B cell (primary cell): Measurements from ENCODE around the gene ENOX1. TPM values are rescaled to one million over a fixed set of nuclear protein-coding genes. Genes with fewer than 3 reads are reported as not detected.

Source experiments
- ATAC-seq: fragments of 200-7000 bp; cut with Tn5 transposase; one replicate; pipeline ENCODE4 v1.10.0; 2021; ENCODE audit warnings: low read depth, mild to moderate bottlenecking, moderate number of reproducible peaks, moderate library complexity
- CTCF ChIA-PET: fragments of 350-600 bp; sonication (Branson Sonifier 250); formaldehyde crosslinking; loops from one replicate; lab custom pipeline; 2021; ENCODE audit warnings: antibody characterized with exemption, inconsistent platforms; lab: Charles Lee
- POLR2A ChIA-PET: fragments of 350-600 bp; sonication (Branson Sonifier 250); formaldehyde crosslinking; loops from one replicate; lab custom pipeline; 2021; ENCODE audit warnings: antibody characterized with exemption; lab: Charles Lee
- DNase-seq: peaks from one replicate; pipeline ENCODE4 v3.0.0; 2013
- H2AFZ ChIP-seq: 2 replicates; pipeline ENCODE4 v1.6.1; 2012; ENCODE audit warnings: mild to moderate bottlenecking, low read depth, low read length; ENCODE audit not compliant: insufficient read depth, poor library complexity, severe bottlenecking
- H3K27ac ChIP-seq, 2 donors: 1 replicate in 1 of 2; 2 replicates in 1 of 2; pipeline ENCODE4 v1.5.1; 2012 to 2013; ENCODE audit warnings: low read length in 2 of 2, mild to moderate bottlenecking in 2 of 2, moderate library complexity in 1 of 2
- H3K27me3 ChIP-seq, 4 experiments: fragments of 200-600 bp in 1 of 4; sonication (generic) in 1 of 4; replicated peaks in 1 of 4; 1 replicate in 2 of 4; 2 replicates in 2 of 4; pipeline versions ENCODE4 v1.6.1 to v1.7.0; 2013 to 2016; ENCODE audit warnings: low read length in 3 of 4, mild to moderate bottlenecking in 2 of 4, mixed read lengths in 1 of 4, moderate library complexity in 1 of 4; ENCODE audit not compliant: insufficient read depth in 4 of 4, control insufficient read depth in 3 of 4; ENCODE audit errors: control extremely low read depth in 1 of 4
- H3K36me3 ChIP-seq, 2 experiments: replicated peaks in 1 of 2; 1 replicate in 1 of 2; 2 replicates in 1 of 2; pipeline versions ENCODE4 v1.6.1 to v1.7.1; 2013; ENCODE audit warnings: low read length in 1 of 2; ENCODE audit not compliant: insufficient read depth in 2 of 2, control insufficient read depth in 1 of 2; ENCODE audit errors: control extremely low read depth in 1 of 2, extremely low read depth in 1 of 2
- H3K4me1 ChIP-seq, 2 donors: fragments of 200-600 bp in 1 of 2; sonication (generic) in 1 of 2; 1 replicate in 1 of 2; 2 replicates in 1 of 2; pipeline versions ENCODE4 v1.5.1 to v1.6.1; 2013 to 2017; ENCODE audit warnings: low read length in 2 of 2; ENCODE audit not compliant: control insufficient read depth in 2 of 2, insufficient read depth in 2 of 2
- H3K4me2 ChIP-seq: replicated peaks from 2 replicates; pipeline ENCODE3; 2012; ENCODE audit warnings: mild to moderate bottlenecking, low read depth, low read length; ENCODE audit not compliant: poor library complexity, severe bottlenecking
- H3K4me3 ChIP-seq, 5 experiments: fragments of 200-600 bp in 1 of 5; sonication (generic) in 1 of 5; 1 replicate in 3 of 5; 2 replicates in 2 of 5; pipeline versions ENCODE4 v1.5.1 to v1.7.0; 2011 to 2016; ENCODE audit warnings: low read length in 4 of 5, mild to moderate bottlenecking in 4 of 5, low read depth in 2 of 5, control low read depth in 1 of 5, moderate library complexity in 1 of 5; ENCODE audit not compliant: insufficient read depth in 1 of 5; ENCODE audit errors: control extremely low read depth in 1 of 5, extremely low read depth in 1 of 5
- H3K79me2 ChIP-seq: fragments of 200-600 bp; sonication (generic); one replicate; pipeline ENCODE4 v1.6.0; 2016; ENCODE audit warnings: low read length; ENCODE audit not compliant: control insufficient read depth, insufficient read depth
- H3K9ac ChIP-seq: fragments of 200-600 bp; sonication (generic); 2 replicates; pipeline ENCODE4 v1.6.1; 2017; ENCODE audit warnings: mild to moderate bottlenecking, low read length, moderate library complexity
- H3K9me3 ChIP-seq, 3 donors: one replicate each; pipeline versions ENCODE4 v1.6.1 to v1.7.1; 2013; ENCODE audit warnings: low read length in 2 of 3; ENCODE audit not compliant: control insufficient read depth in 2 of 3, insufficient read depth in 1 of 3; ENCODE audit errors: control extremely low read depth in 1 of 3
- H4K20me1 ChIP-seq: 2 replicates; pipeline ENCODE4 v1.6.0; 2012; ENCODE audit warnings: mild to moderate bottlenecking, low read length; ENCODE audit not compliant: insufficient read depth, control insufficient read depth, poor library complexity, severe bottlenecking
- H3K27ac Mint-ChIP-seq: one replicate; pipeline ENCODE4 v1.8.0; 2021; ENCODE audit warnings: mixed read lengths
- H3K27me3 Mint-ChIP-seq: one replicate; pipeline ENCODE4 v1.8.0; 2021; ENCODE audit warnings: mixed read lengths
- H3K4me1 Mint-ChIP-seq: one replicate; pipeline ENCODE4 v1.8.0; 2021; ENCODE audit warnings: mixed read lengths
- H3K4me3 Mint-ChIP-seq: one replicate; pipeline ENCODE4 v1.8.0; 2021; ENCODE audit warnings: mixed read lengths
- H3K9me3 Mint-ChIP-seq: one replicate; pipeline ENCODE4 v1.8.0; 2022; ENCODE audit warnings: mixed read lengths; ENCODE audit not compliant: insufficient read depth
- CTCF ChIP-seq: fragments of 200-600 bp; IDR thresholded peaks from one replicate; pipeline ENCODE4 v1.8.0; 2022; ENCODE audit warnings: antibody characterized with exemption, mild to moderate bottlenecking
- EZH2 ChIP-seq: IDR thresholded peaks from 2 replicates; pipeline ENCODE4 v1.6.1; 2012; ENCODE audit warnings: borderline replicate concordance, low read depth, mild to moderate bottlenecking, moderate library complexity, low read length; ENCODE audit not compliant: insufficient read depth, poor library complexity, severe bottlenecking
- WGBS: methylation state at CpG from one replicate; pipeline ENCODE4 v1.1.5; 2013; ENCODE audit warnings: missing lambda C conversion rate; ENCODE audit not compliant: insufficient coverage; 5-methylcytosine and 5-hydroxymethylcytosine counted together
- intact Hi-C: fragments of 100-400 bp; cut with micrococcal nuclease; formaldehyde crosslinking; loops from one replicate; pipeline ENCODE4 v1.10.0; 2022
- polyA plus RNA-seq: library from polyadenylated mRNA; depleted of rRNA; stranded (reverse); fragments of >200 nt; gene quantifications from 2 replicates; pipeline ENCODE4 v1.2.3, GENCODE V29; 2012
- total RNA-seq, 2 donors: library from RNA; stranded (reverse); fragments of 120-200 nt in 1 of 2; gene quantifications; 1 replicate in 1 of 2; 2 replicates in 1 of 2; pipeline versions ENCODE4 v1.2.3 to v1.2.4, GENCODE V29; 2013 to 2022

The ENOX1 gene
- total and polyA plus RNA-seq, 2 donors (not counting 1 experiment from before 2014, with no cell fraction given): not detected

GRCh38 chr13:43316281-43316680 is 470.5 kb downstream of the ENOX1 start:
- H3K4me3 ChIP-seq: no peak overlapping the region
- peaks cover 18% of the 10 kb centered on the region for H3K27me3 Mint-ChIP-seq
- WGBS: no CpG with 5 or more reads among the region's 2 CpGs
- no peaks in the 10 kb centered on the region for H3K79me2 ChIP-seq
- no peaks in the 10 kb centered on the region for H4K20me1 ChIP-seq
- DNase-seq: no peak
- H3K27ac Mint-ChIP-seq: no peak overlapping the region
- no peaks in the 10 kb centered on the region for H3K9me3 Mint-ChIP-seq
- H3K4me1 ChIP-seq: no peaks in the 10 kb centered on the region
- H3K9me3 ChIP-seq: no peaks in the 10 kb centered on the region
- POLR2A ChIA-PET: no interaction called here
- no peaks in the 10 kb centered on the region for H3K36me3 ChIP-seq
- no peak for ATAC-seq
- TF ChIP-seq EZH2 (no peak), CTCF (no peak)
- CTCF ChIA-PET: interaction anchor here (0.7 kb wide), 1 partner anchor 233 kb away, joined by 3 read pairs; no protein-coding TSS in a partner anchor
- no peaks in the 10 kb centered on the region for H3K4me1 Mint-ChIP-seq
- intact Hi-C loops: no loop called here
- H3K27me3 ChIP-seq: no peaks in the 10 kb centered on the region
- no peak overlapping the region for H3K4me3 Mint-ChIP-seq
- H3K9ac ChIP-seq: no peak overlapping the region
- H2AFZ ChIP-seq: no peak overlapping the region
- no peak overlapping the region for H3K4me2 ChIP-seq
- no peak overlapping the region for H3K27ac ChIP-seq

GRCh38 chr13:43315522-43315921 is 471.2 kb downstream of the ENOX1 start:
- Histone ChIP-seq H3K9me3 (no peaks in the 10 kb centered on the region), H3K4me1 (no peaks in the 10 kb centered on the region), H3K4me3 (no peak overlapping the region), H3K9ac (no peak overlapping the region), H3K79me2 (no peaks in the 10 kb centered on the region), H3K27me3 (no peaks in the 10 kb centered on the region), H3K4me2 (no peak overlapping the region), H4K20me1 (no peaks in the 10 kb centered on the region), H3K27ac (no peak overlapping the region), H2AFZ (no peak overlapping the region), H3K36me3 (no peaks in the 10 kb centered on the region)
- Mint-ChIP-seq H3K27me3 (peaks cover 15% of the 10 kb centered on the region), H3K9me3 (no peaks in the 10 kb centered on the region), H3K4me1 (no peaks in the 10 kb centered on the region), H3K4me3 (no peak overlapping the region), H3K27ac (no peak overlapping the region)
- intact Hi-C loops: no loop called here
- DNase-seq (no peak), ATAC-seq (no peak)
- POLR2A ChIA-PET: no interaction called here
- CTCF ChIA-PET: no interaction called here
- 92% methylated on average over 2 of the region's 5 CpGs for WGBS
- TF ChIP-seq CTCF (no peak), EZH2 (no peak)
